Uterus (tissue), 2 donors: ENCODE measurements around the gene HHAT.

Source experiments
- CTCF ChIP-seq, 4 experiments: fragments of 200-600 bp in 2 of 4; fragments of 450-650 bp in 2 of 4; sonication (generic) in 2 of 4; IDR thresholded peaks; one replicate each; pipeline ENCODE4 v1.5.1; 2016 to 2019; ENCODE audit warnings: antibody characterized with exemption in 4 of 4, mild to moderate bottlenecking in 2 of 4, moderate library complexity in 1 of 4
- POLR2A ChIP-seq, 2 donors: fragments of 450-650 bp; IDR thresholded peaks; one replicate each; pipeline ENCODE4 v1.6.1; 2016; ENCODE audit warnings: antibody characterized with exemption in 2 of 2, mild to moderate bottlenecking in 1 of 2, moderate library complexity in 1 of 2

- no peak for TF ChIP-seq CTCF (IDR thresholded peaks at IDR 0.05)
- no peak for TF ChIP-seq POLR2A (IDR thresholded peaks at IDR 0.05)
Observed at GRCh38 chr1:210302501-210302900, 26.2 kb upstream of the HHAT start.
